Measurements from ENCODE around the gene SUPT3H.
A peak's percentile ranks its signal among the peaks of the same experiment; 100 is the strongest.
"Not testable (repeated sequence)": the region's sequence is repeated elsewhere in the genome, so short reads cannot be mapped to it uniquely, and the experiment has no call there.

The SUPT3H gene

GRCh38 chr6:44900358-44900757 is 477.4 kb downstream of the SUPT3H start:
- DNase-seq (ENCODE audit: low read depth, low spot score), result not testable (repeated sequence)

GRCh38 chr6:44898296-44898930 is 479.3 kb downstream of the SUPT3H start:
- DNase-seq (ENCODE audit: low read depth, low spot score), result peak; percentile 69

GRCh38 chr6:44897316-44897715 is 480.4 kb downstream of the SUPT3H start:
- no peak for DNase-seq (ENCODE audit: low read depth, low spot score)

GRCh38 chr6:44896701-44897100 is 481.0 kb downstream of the SUPT3H start:
- DNase-seq (ENCODE audit: low read depth, low spot score), result no peak

- DNase-seq (ENCODE audit: low read depth, low spot score), result no peak
Observed at GRCh38 chr6:44892579-44892978, 485.2 kb downstream of the SUPT3H start.

- DNase-seq (ENCODE audit: low read depth, low spot score), result not testable (repeated sequence)
Observed at GRCh38 chr6:44879071-44879470, 498.7 kb downstream of the SUPT3H start.

- DNase-seq (ENCODE audit: low read depth, low spot score), result not testable (repeated sequence)
Observed at GRCh38 chr6:44876638-44877037, 501.1 kb downstream of the SUPT3H start.

- DNase-seq (ENCODE audit: low read depth, low spot score), result peak; percentile 11
Observed at GRCh38 chr6:44869321-44869897, 508.3 kb downstream of the SUPT3H start.

GRCh38 chr6:44868910-44869309 is 508.8 kb downstream of the SUPT3H start:
- no peak for DNase-seq (ENCODE audit: low read depth, low spot score)

GRCh38 chr6:44868335-44868668 is 509.4 kb downstream of the SUPT3H start:
- no peak for DNase-seq (ENCODE audit: low read depth, low spot score)

GRCh38 chr6:44867571-44868334 is 510.0 kb downstream of the SUPT3H start:
- no peak for DNase-seq (ENCODE audit: low read depth, low spot score)

- not testable (repeated sequence) for DNase-seq (ENCODE audit: low read depth, low spot score)
Observed at GRCh38 chr6:44865184-44865583, 512.5 kb downstream of the SUPT3H start.

GRCh38 chr6:44859901-44860410 is 517.8 kb downstream of the SUPT3H start:
- no peak for DNase-seq (ENCODE audit: low read depth, low spot score)

- DNase-seq (ENCODE audit: low read depth, low spot score), result peak; percentile 22
Observed at GRCh38 chr6:44858998-44859397, 518.7 kb downstream of the SUPT3H start.

GRCh38 chr6:44856479-44856878 is 521.3 kb downstream of the SUPT3H start:
- DNase-seq (ENCODE audit: low read depth, low spot score), result no peak

GRCh38 chr6:44855562-44856411 is 521.9 kb downstream of the SUPT3H start:
- peak; percentile 60 for DNase-seq (ENCODE audit: low read depth, low spot score)

GRCh38 chr6:44854712-44855443 is 522.9 kb downstream of the SUPT3H start:
- DNase-seq (ENCODE audit: low read depth, low spot score), result no peak

- DNase-seq (ENCODE audit: low read depth, low spot score), result peak; percentile 31
Observed at GRCh38 chr6:44851176-44851575, 526.6 kb downstream of the SUPT3H start.

- peak; percentile 6 for DNase-seq (ENCODE audit: low read depth, low spot score)
Observed at GRCh38 chr6:44850312-44850711, 527.4 kb downstream of the SUPT3H start.

GRCh38 chr6:44849806-44850205 is 527.9 kb downstream of the SUPT3H start:
- DNase-seq (ENCODE audit: low read depth, low spot score), result no peak

GRCh38 chr6:44843734-44844133 is 534.0 kb downstream of the SUPT3H start:
- DNase-seq (ENCODE audit: low read depth, low spot score), result no peak

Data from astrocyte of the hippocampus (primary cell).